Natural killer cell (primary cell): ENCODE data around the gene SH3RF2. TPM values are rescaled to one million over a fixed set of nuclear protein-coding genes. Genes with fewer than 3 reads are reported as not detected.

ENCODE experiments used
- ATAC-seq, 3 donors: fragments of 150-1000 bp in 2 of 3; fragments of 200-7000 bp in 1 of 3; cut with Tn5 transposase; 1 replicate in 1 of 3; 2 replicates in 2 of 3; pipeline ENCODE4 v1.10.0; 2021; ENCODE audit warnings: mild to moderate bottlenecking in 2 of 3, moderate library complexity in 2 of 3
- DNase-seq, 2 donors: peaks; one replicate each; pipeline versions ENCODE4 v3.0.0 to v3.0.0-alpha.2; 2013 to 2021; ENCODE audit warnings: mixed read lengths in 1 of 2
- H3K27ac ChIP-seq: one replicate; pipeline ENCODE4 v1.5.1; 2013; ENCODE audit warnings: mild to moderate bottlenecking, low read length
- H3K27me3 ChIP-seq: one replicate; pipeline ENCODE4 v1.6.1; 2013; ENCODE audit warnings: low read length; ENCODE audit not compliant: control insufficient read depth, insufficient read depth
- H3K36me3 ChIP-seq: one replicate; pipeline ENCODE4 v1.6.1; 2013; ENCODE audit warnings: low read length; ENCODE audit not compliant: control insufficient read depth, insufficient read depth
- H3K4me1 ChIP-seq: one replicate; pipeline ENCODE4 v1.6.1; 2013; ENCODE audit warnings: low read length; ENCODE audit not compliant: control insufficient read depth, insufficient read depth
- H3K4me3 ChIP-seq: one replicate; pipeline ENCODE4 v1.5.1; 2013; ENCODE audit warnings: low read length
- H3K9me3 ChIP-seq: one replicate; pipeline ENCODE4 v1.6.1; 2013; ENCODE audit warnings: low read length; ENCODE audit not compliant: control insufficient read depth, insufficient read depth
- H3K27ac Mint-ChIP-seq, 2 donors: one replicate each; pipeline ENCODE4 v1.8.0; 2022; ENCODE audit warnings: mild to moderate bottlenecking in 2 of 2, mixed read lengths in 2 of 2, moderate library complexity in 1 of 2
- H3K27me3 Mint-ChIP-seq, 2 donors: one replicate each; pipeline ENCODE4 v1.8.0; 2022; ENCODE audit warnings: low read depth in 2 of 2, mixed read lengths in 2 of 2
- H3K36me3 Mint-ChIP-seq: one replicate; pipeline ENCODE4 v1.8.0; 2022; ENCODE audit warnings: mixed read lengths
- H3K4me1 Mint-ChIP-seq, 2 donors: one replicate each; pipeline ENCODE4 v1.8.0; 2022; ENCODE audit warnings: mixed read lengths in 2 of 2
- H3K4me3 Mint-ChIP-seq: one replicate; pipeline ENCODE4 v1.8.0; 2022; ENCODE audit warnings: mild to moderate bottlenecking, moderate library complexity, mixed read lengths
- H3K9me3 Mint-ChIP-seq, 2 donors: one replicate each; pipeline ENCODE4 v1.8.0; 2022; ENCODE audit warnings: mixed read lengths in 2 of 2
- WGBS: methylation state at CpG from one replicate; pipeline ENCODE4 v1.1.7; 2013; ENCODE audit warnings: missing lambda C conversion rate; ENCODE audit not compliant: insufficient coverage; 5-methylcytosine and 5-hydroxymethylcytosine counted together
- intact Hi-C: fragments of 100-400 bp; cut with micrococcal nuclease; formaldehyde crosslinking; loops from one replicate; pipeline ENCODE4 v1.14.2; 2022
- total RNA-seq, 4 donors: library from RNA; stranded (reverse); fragments of 120-200 nt in 1 of 4; gene quantifications; one replicate each; pipeline versions ENCODE4 v1.2.3 to v1.2.4, GENCODE V29; 2013 to 2022
- TF ChIP-seq, protein P1 (sequence below): fragments of 200-600 bp; IDR thresholded peaks from one replicate; pipeline ENCODE4 v1.8.0; 2022; ENCODE audit warnings: antibody characterized with exemption

Gene SH3RF2
- total RNA-seq, 3 donors from 2014 or later (not counting 1 experiment from before 2014, with no cell fraction given) = 0.28 to 0.35 TPM; not detected in 1

DNA sequence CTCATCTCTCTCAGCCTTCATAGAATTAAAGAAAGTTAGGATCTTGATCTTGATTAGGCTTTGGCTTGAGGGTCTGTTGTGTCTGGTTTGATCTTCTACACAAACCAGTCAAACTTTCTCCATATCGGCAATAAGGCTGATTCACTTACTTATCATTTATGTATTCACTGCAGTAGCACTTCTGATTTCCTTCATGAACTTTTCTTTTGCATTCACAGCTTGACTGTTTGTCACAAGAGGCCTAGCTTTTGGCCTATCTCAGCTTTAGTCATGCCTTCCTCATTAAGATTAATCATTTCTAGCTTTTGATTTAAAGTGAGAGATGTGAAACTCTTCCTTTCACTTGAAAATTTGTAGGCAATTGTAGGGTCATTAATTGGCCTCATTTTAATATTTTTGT lies 62.8 kb downstream of the SH3RF2 start:
- no peak overlapping the region for H3K4me3 Mint-ChIP-seq
- no peak overlapping the region for H3K27ac Mint-ChIP-seq
- 53% methylated on average over 1 of the region's 1 CpG for WGBS
- H3K9me3 ChIP-seq = no peaks in the 10 kb centered on the region
- no peaks in the 10 kb centered on the region for H3K4me1 Mint-ChIP-seq
- TF ChIP-seq, protein P1, sequence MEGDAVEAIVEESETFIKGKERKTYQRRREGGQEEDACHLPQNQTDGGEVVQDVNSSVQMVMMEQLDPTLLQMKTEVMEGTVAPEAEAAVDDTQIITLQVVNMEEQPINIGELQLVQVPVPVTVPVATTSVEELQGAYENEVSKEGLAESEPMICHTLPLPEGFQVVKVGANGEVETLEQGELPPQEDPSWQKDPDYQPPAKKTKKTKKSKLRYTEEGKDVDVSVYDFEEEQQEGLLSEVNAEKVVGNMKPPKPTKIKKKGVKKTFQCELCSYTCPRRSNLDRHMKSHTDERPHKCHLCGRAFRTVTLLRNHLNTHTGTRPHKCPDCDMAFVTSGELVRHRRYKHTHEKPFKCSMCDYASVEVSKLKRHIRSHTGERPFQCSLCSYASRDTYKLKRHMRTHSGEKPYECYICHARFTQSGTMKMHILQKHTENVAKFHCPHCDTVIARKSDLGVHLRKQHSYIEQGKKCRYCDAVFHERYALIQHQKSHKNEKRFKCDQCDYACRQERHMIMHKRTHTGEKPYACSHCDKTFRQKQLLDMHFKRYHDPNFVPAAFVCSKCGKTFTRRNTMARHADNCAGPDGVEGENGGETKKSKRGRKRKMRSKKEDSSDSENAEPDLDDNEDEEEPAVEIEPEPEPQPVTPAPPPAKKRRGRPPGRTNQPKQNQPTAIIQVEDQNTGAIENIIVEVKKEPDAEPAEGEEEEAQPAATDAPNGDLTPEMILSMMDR = no peak
- no peaks in the 10 kb centered on the region for H3K36me3 ChIP-seq
- DNase-seq (no peak), ATAC-seq (no peak)
- no peaks in the 10 kb centered on the region for H3K36me3 Mint-ChIP-seq
- H3K4me3 ChIP-seq = no peak overlapping the region
- H3K4me1 ChIP-seq = no peaks in the 10 kb centered on the region
- no peaks in the 10 kb centered on the region for H3K27me3 ChIP-seq
- intact Hi-C loops = no loop called here
- peaks cover 1 to 2% of the 10 kb centered on the region in 2 donors for H3K9me3 Mint-ChIP-seq
- no peak overlapping the region for H3K27ac ChIP-seq
- no peaks in the 10 kb centered on the region for H3K27me3 Mint-ChIP-seq

DNA sequence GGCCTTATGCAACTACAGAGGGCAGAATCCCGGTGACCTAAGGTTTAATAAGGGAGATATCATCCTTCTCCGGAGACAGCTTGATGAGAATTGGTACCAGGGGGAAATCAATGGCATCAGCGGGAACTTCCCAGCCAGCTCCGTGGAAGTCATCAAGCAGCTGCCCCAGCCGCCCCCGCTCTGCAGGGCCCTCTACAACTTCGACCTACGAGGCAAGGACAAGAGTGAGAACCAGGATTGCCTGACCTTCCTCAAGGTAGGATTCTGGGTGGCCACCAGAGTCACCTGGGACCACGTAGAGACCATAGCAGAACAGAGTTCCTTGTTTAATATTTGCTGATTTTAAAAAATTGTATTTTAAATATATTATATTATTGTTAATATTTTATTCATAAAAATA lies 63.7 kb downstream of the SH3RF2 start:
- Mint-ChIP-seq H3K36me3 (no peaks in the 10 kb centered on the region), H3K27ac (no peak overlapping the region), H3K4me3 (no peak overlapping the region), H3K4me1 (no peaks in the 10 kb centered on the region), H3K9me3 (no peaks in the 10 kb centered on the region), H3K27me3 (no peaks in the 10 kb centered on the region)
- WGBS = 95% methylated on average over 9 of the region's 9 CpGs
- TF ChIP-seq, protein P1 = no peak
- no peaks in the 10 kb centered on the region for H3K36me3 ChIP-seq
- H3K4me3 ChIP-seq = no peak overlapping the region
- intact Hi-C loops = no loop called here
- no peaks in the 10 kb centered on the region for H3K9me3 ChIP-seq
- H3K27me3 ChIP-seq = no peaks in the 10 kb centered on the region
- no peak for DNase-seq
- no peak for ATAC-seq
- no peaks in the 10 kb centered on the region for H3K4me1 ChIP-seq
- no peak overlapping the region for H3K27ac ChIP-seq

DNA sequence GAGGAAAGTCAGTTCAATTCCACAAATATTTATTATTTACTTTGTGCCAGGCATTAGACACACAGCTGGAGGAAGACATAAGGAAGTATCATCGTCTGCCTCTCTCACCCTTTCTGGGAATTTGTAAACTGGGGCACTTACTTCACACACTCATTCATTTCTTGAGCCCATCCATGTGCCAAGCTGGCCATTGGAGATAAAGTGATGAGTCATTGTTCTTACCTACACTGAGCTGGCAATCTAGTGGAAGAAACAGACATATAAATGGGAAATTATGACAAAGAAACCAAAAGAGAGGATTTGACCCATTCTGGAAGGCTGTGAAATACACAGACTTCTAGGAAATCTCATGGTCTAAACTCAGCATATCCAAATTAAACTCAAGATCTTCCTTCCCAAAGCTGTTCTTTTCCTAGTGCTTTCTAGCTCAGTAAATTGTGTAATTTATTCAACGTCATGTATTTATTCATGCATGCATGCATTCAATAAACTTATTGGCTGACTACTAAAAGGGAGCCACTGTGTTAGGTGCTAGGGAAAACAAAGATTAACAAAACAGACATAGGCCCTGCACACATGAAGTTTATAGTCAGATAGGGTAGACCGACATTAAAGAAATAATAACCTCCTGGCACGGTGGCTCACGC lies 65.3 kb downstream of the SH3RF2 start:
- Histone ChIP-seq H3K27me3 (no peaks in the 10 kb centered on the region), H3K36me3 (no peaks in the 10 kb centered on the region), H3K9me3 (no peaks in the 10 kb centered on the region), H3K4me3 (no peak overlapping the region), H3K4me1 (no peaks in the 10 kb centered on the region), H3K27ac (no peak overlapping the region)
- peaks cover 0 to 2% of the 10 kb centered on the region in 2 donors for H3K27me3 Mint-ChIP-seq
- H3K9me3 Mint-ChIP-seq = no peaks in the 10 kb centered on the region
- DNase-seq (no peak), ATAC-seq (no peak)
- H3K27ac Mint-ChIP-seq = no peak overlapping the region
- WGBS = 97% methylated on average over 5 of the region's 5 CpGs
- no peaks in the 10 kb centered on the region for H3K36me3 Mint-ChIP-seq
- H3K4me3 Mint-ChIP-seq = no peak overlapping the region
- H3K4me1 Mint-ChIP-seq = no peaks in the 10 kb centered on the region
- TF ChIP-seq, protein P1 = no peak
- intact Hi-C loops = no loop called here

DNA sequence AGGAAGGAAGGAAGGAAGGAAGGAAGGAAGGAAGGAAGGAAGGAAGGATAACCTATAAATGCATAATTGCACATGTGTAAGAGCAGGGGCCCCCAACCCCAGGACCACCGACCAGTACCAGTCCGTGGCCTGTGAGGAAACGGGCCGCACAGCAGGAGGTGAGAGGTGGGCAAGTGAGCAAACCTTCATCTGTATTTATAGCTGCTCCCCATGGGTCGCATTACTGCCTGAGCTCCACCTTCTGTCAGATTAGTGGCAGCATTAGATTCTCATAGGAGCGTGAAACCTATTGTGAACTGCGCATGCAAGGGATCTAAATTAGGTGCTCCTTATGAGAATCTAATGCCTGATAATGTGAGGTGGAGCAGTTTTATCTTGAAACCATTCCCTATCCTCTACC lies 66.1 kb downstream of the SH3RF2 start:
- no peaks in the 10 kb centered on the region for H3K36me3 Mint-ChIP-seq
- H3K9me3 Mint-ChIP-seq = no peaks in the 10 kb centered on the region
- H3K27ac ChIP-seq = no peak overlapping the region
- TF ChIP-seq, protein P1 = no peak
- no peaks in the 10 kb centered on the region for H3K4me1 Mint-ChIP-seq
- H3K36me3 ChIP-seq = no peaks in the 10 kb centered on the region
- peaks cover 0 to 6% of the 10 kb centered on the region in 2 donors for H3K27me3 Mint-ChIP-seq
- intact Hi-C loops = no loop called here
- H3K4me1 ChIP-seq = no peaks in the 10 kb centered on the region
- no peaks in the 10 kb centered on the region for H3K27me3 ChIP-seq
- no peak for DNase-seq
- no peaks in the 10 kb centered on the region for H3K9me3 ChIP-seq
- 98% methylated on average over 7 of the region's 7 CpGs for WGBS
- no peak overlapping the region for H3K27ac Mint-ChIP-seq
- H3K4me3 ChIP-seq = no peak overlapping the region
- ATAC-seq = no peak
- H3K4me3 Mint-ChIP-seq = no peak overlapping the region
